Measurements from ENCODE around the gene HS3ST2.

Gene HS3ST2

GRCh38 chr16:22874394-22874793 lies 60.4 kb downstream of the HS3ST2 start:
- TF ChIP-seq CTCF (IDR thresholded peaks at IDR 0.05; ENCODE audit: low read depth, low read length) = no peak
- DNase-seq (ENCODE audit: extremely low read depth, low read depth) = no peak

GRCh38 chr16:22878955-22879354 lies 65.0 kb downstream of the HS3ST2 start:
- TF ChIP-seq CTCF (IDR thresholded peaks at IDR 0.05; ENCODE audit: low read depth, low read length) = no peak
- DNase-seq (ENCODE audit: extremely low read depth, low read depth) = no peak

GRCh38 chr16:22879466-22879865 lies 65.5 kb downstream of the HS3ST2 start:
- DNase-seq (ENCODE audit: extremely low read depth, low read depth) = no peak

GRCh38 chr16:22882981-22883380 lies 69.0 kb downstream of the HS3ST2 start:
- TF ChIP-seq CTCF (IDR thresholded peaks at IDR 0.05; ENCODE audit: low read depth, low read length) = no peak
- DNase-seq (ENCODE audit: extremely low read depth, low read depth) = no peak

More at GRCh38 chr16:22879466-22879865, 65.5 kb downstream of the HS3ST2 start:
- no peak for TF ChIP-seq CTCF (IDR thresholded peaks at IDR 0.05; ENCODE audit: low read depth, low read length)

DNA sequence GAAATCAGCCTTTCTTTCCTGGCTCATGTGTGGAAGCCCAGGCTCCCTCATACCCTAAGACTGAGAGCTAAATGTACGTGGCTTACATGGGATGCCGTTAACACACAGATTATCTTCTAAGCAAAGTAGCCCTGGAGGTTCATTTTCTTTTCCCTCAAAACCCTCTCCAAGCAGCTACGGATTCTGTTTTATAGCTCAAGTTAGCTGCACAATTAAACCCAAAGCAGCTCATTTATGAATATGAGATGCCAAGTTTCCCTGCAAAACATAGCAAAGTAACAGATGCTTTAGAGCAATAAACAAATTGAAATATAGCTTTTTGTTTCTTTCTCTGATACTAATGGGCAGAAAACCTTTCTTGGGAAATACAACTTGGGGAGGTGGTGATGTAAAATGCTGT lies 72.0 kb downstream of the HS3ST2 start:
- TF ChIP-seq CTCF (IDR thresholded peaks at IDR 0.05; ENCODE audit: low read depth, low read length) = no peak
- no peak for DNase-seq (ENCODE audit: extremely low read depth, low read depth)

- no peak for TF ChIP-seq CTCF (IDR thresholded peaks at IDR 0.05; ENCODE audit: low read depth, low read length)
- DNase-seq (ENCODE audit: extremely low read depth, low read depth) = no peak
Measured at GRCh38 chr16:22886927-22887326, 73.0 kb downstream of the HS3ST2 start.

DNA sequence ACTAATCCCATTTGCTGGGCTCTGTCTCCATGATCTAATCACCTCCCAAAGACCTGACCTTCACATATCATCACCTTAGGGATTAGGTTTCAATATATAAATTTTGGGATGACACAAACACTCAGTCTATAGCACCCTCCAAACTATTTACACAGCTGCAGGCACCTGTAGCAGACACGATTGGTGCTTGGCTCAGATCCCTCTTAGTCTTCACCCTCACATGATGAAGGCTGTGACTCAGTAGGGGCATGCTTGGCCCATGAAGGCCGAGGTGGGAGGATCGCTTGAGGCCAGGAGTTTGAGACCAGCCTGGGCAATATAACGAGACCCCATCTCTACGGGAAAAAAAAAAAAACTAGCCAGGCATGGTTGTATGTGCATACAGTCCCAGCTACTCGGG lies 73.5 kb downstream of the HS3ST2 start:
- TF ChIP-seq CTCF (IDR thresholded peaks at IDR 0.05; ENCODE audit: low read depth, low read length) = no peak
- no peak for DNase-seq (ENCODE audit: extremely low read depth, low read depth)
